OCI-LY3 (cell line): ENCODE data around the gene RBM33.

ENCODE experiments used
- CTCF ChIP-seq: fragments of 200-600, 300-600 bp; sonication (generic); IDR thresholded peaks from 2 replicates; pipeline ENCODE4 v1.5.1; 2014; ENCODE audit warnings: antibody characterized with exemption, low read length, low read depth
- EZH2phosphoT487 ChIP-seq: fragments of 200-600 bp; shearing (Covaris generic); IDR thresholded peaks from 2 replicates; pipeline ENCODE4 v1.6.1; 2018; ENCODE audit warnings: antibody characterized with exemption, mixed run types, low read depth

DNA sequence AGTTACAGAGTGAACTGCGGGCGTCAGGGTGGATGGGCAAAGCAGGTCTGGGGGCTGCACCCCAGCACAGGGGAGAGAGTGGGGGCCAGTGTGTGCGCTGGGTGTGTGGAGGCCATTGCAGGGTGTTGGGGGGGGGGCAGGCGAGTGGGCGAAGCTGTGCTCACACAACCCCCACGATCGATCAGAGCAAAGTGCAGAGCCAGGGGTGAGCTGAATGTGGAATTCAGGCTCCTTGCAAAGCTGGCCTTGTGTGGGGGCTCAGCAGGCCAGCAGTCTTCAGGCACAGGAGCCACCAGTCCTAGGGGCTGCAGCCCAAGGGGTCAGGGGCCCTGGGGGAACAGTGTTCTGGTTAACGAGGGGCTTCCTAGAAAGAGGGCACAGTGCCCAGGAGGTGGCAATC is 168.7 kb downstream of the RBM33 start:
- TF ChIP-seq CTCF (no peak), EZH2phosphoT487 (no peak)
